ENCODE data around the gene GNAS-AS1.

GNAS-AS1 gene

DNA sequence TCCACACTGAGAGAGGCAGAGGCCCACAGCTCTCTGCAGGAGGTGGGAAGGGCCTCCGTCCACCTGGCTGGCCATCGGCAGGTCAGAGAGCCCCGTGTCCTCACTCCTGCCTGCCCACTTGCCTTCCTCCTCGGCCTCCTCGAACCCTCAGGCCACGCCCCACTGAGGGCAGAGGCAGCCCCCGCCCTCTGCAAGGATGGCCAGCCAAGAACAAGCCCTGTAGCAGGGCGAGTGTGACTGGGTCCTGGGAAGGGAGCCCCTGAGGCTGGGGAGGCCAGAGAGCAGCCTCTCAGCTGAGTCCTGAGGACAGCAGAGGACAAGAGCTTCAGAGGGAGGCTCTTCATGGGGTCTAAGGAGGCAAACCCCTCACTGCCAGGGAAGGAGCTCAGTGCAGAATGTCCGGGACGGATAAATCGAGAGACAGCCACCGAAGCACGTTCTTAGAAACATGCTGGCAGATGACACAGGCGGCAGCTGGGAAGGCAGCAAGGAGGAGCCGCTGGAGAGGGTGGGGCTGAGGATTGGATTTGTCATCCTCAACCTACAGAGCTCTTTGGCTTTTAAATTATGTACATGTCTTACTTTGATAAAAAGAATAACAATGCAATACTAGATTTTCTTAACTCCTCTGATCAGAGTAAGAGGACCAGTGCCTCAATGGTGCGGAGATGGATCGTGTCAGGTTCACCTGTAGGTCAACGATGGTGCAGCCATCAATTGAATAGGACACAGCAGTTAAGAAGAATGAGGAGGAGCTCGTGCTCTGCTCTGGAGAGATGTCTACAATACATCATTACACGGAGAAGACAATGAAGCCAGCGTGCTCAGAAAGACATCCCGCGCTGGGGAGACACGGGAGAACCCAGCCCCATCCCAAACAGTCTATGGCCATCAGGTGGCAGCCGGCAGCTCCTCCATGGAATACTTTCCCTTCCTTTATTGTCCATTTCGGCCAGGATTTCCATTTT, 53.0 kb downstream of the GNAS-AS1 start:
- DNase-seq (ENCODE audit: low read depth in 1 of 2, low spot score in 1 of 2) = no peak
- no peak for TF ChIP-seq SPI1 (IDR thresholded peaks at IDR 0.05; ENCODE audit: borderline replicate concordance, low read depth)
- TF ChIP-seq, protein P1, sequence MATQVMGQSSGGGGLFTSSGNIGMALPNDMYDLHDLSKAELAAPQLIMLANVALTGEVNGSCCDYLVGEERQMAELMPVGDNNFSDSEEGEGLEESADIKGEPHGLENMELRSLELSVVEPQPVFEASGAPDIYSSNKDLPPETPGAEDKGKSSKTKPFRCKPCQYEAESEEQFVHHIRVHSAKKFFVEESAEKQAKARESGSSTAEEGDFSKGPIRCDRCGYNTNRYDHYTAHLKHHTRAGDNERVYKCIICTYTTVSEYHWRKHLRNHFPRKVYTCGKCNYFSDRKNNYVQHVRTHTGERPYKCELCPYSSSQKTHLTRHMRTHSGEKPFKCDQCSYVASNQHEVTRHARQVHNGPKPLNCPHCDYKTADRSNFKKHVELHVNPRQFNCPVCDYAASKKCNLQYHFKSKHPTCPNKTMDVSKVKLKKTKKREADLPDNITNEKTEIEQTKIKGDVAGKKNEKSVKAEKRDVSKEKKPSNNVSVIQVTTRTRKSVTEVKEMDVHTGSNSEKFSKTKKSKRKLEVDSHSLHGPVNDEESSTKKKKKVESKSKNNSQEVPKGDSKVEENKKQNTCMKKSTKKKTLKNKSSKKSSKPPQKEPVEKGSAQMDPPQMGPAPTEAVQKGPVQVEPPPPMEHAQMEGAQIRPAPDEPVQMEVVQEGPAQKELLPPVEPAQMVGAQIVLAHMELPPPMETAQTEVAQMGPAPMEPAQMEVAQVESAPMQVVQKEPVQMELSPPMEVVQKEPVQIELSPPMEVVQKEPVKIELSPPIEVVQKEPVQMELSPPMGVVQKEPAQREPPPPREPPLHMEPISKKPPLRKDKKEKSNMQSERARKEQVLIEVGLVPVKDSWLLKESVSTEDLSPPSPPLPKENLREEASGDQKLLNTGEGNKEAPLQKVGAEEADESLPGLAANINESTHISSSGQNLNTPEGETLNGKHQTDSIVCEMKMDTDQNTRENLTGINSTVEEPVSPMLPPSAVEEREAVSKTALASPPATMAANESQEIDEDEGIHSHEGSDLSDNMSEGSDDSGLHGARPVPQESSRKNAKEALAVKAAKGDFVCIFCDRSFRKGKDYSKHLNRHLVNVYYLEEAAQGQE (IDR thresholded peaks at IDR 0.05; ENCODE audit: insufficient replicate concordance, low read depth) = no peak
- no peak for TF ChIP-seq GABPA (IDR thresholded peaks at IDR 0.05; ENCODE audit: low read depth)
- TF ChIP-seq POLR2AphosphoS5 (IDR thresholded peaks at IDR 0.05; ENCODE audit: low read depth) = no peak
- TF ChIP-seq, protein P2, sequence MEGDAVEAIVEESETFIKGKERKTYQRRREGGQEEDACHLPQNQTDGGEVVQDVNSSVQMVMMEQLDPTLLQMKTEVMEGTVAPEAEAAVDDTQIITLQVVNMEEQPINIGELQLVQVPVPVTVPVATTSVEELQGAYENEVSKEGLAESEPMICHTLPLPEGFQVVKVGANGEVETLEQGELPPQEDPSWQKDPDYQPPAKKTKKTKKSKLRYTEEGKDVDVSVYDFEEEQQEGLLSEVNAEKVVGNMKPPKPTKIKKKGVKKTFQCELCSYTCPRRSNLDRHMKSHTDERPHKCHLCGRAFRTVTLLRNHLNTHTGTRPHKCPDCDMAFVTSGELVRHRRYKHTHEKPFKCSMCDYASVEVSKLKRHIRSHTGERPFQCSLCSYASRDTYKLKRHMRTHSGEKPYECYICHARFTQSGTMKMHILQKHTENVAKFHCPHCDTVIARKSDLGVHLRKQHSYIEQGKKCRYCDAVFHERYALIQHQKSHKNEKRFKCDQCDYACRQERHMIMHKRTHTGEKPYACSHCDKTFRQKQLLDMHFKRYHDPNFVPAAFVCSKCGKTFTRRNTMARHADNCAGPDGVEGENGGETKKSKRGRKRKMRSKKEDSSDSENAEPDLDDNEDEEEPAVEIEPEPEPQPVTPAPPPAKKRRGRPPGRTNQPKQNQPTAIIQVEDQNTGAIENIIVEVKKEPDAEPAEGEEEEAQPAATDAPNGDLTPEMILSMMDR (IDR thresholded peaks at IDR 0.05; ENCODE audit: insufficient read depth, low read length) = no peak
- H3K27ac ChIP-seq (replicated peaks) = no peak overlapping the region
- peaks cover 2% of the 10 kb centered on the region for H3K27me3 ChIP-seq (ENCODE audit: insufficient read depth, poor library complexity, severe bottlenecking)
- no peak overlapping the region for H3K4me3 ChIP-seq (replicated peaks; ENCODE audit: insufficient read depth, low read length)

DNA sequence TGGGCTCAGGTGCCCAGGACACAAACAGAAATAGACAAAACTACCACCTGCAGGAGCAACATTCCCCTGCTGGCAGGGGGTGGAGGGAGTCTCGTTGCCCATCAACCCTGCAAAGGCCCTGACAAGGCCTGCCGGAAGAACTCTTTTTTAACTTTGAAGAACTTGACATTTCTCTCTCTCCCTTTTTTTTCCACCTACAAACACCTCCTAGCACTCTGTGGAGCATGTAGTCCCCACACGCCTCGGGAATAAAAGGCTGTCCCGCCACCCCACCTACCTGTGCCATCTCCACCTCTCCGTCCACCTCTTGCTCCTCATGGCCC, 54.8 kb downstream of the GNAS-AS1 start:
- no peak for DNase-seq (ENCODE audit: low read depth in 1 of 2, low spot score in 1 of 2)
- TF ChIP-seq GABPA (IDR thresholded peaks at IDR 0.05; ENCODE audit: low read depth) = no peak
- TF ChIP-seq, protein P2 (IDR thresholded peaks at IDR 0.05; ENCODE audit: insufficient read depth, low read length) = no peak
- TF ChIP-seq SPI1 (IDR thresholded peaks at IDR 0.05; ENCODE audit: borderline replicate concordance, low read depth) = no peak
- TF ChIP-seq POLR2AphosphoS5 (IDR thresholded peaks at IDR 0.05; ENCODE audit: low read depth) = no peak
- TF ChIP-seq, protein P1 (IDR thresholded peaks at IDR 0.05; ENCODE audit: insufficient replicate concordance, low read depth) = no peak
- no peak overlapping the region for H3K27ac ChIP-seq (replicated peaks)
- H3K27me3 ChIP-seq (ENCODE audit: insufficient read depth, poor library complexity, severe bottlenecking) = peaks cover 2% of the 10 kb centered on the region
- no peak overlapping the region for H3K4me3 ChIP-seq (replicated peaks; ENCODE audit: insufficient read depth, low read length)

DNA sequence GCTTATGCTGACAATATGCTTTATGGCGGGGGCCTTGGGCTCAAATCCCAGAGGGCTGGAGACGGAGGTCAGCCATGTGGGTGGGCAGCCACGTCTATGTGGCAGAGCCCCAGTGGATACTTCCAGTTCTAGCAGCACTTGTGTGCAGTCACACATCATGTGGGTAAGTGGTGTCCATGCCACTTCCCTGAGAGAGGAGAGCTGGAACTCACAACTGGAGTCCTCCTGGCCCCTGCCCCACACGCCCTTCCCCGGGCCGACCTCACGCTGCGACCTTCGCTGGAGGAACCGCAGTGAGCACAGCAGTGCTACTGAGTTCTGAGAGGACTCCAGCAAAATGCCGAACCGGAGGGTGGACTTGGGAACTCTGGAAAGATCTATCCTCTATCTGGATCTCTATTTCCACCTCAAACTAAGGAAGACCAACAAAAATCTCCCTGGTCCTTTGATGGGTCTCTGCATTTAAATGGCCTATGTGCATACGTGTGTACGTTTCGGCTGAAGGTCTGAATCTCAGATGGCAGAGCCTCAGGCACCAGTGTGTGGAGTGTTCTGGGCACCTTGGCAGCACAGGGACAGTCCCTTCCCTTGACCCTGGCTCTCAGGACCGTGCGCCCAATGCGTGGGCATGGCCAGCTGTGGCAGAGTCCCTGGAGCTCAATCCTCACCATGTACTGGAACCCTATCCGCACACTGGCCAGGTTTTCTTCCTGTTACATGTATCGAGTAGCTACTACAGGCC, 55.4 kb downstream of the GNAS-AS1 start:
- Histone ChIP-seq H3K27ac (replicated peaks) (no peak overlapping the region), H3K4me3 (replicated peaks; ENCODE audit: insufficient read depth, low read length) (no peak overlapping the region), H3K27me3 (ENCODE audit: insufficient read depth, poor library complexity, severe bottlenecking) (peaks cover 2% of the 10 kb centered on the region)
- no peak for TF ChIP-seq GABPA (IDR thresholded peaks at IDR 0.05; ENCODE audit: low read depth)
- TF ChIP-seq, protein P2 (IDR thresholded peaks at IDR 0.05; ENCODE audit: insufficient read depth, low read length) = no peak
- TF ChIP-seq, protein P1 (IDR thresholded peaks at IDR 0.05; ENCODE audit: insufficient replicate concordance, low read depth) = no peak
- DNase-seq (ENCODE audit: low read depth in 1 of 2, low spot score in 1 of 2) = no peak
